Measurements from ENCODE around the gene LRMDA. TPM values are rescaled to one million over a fixed set of nuclear protein-coding genes. Genes with fewer than 3 reads are reported as not detected.

LRMDA gene
- polyA plus RNA-seq, 2 of the 4 experiments (the other 2 are of a cell fraction), result 4.6 to 5.2 TPM

DNA sequence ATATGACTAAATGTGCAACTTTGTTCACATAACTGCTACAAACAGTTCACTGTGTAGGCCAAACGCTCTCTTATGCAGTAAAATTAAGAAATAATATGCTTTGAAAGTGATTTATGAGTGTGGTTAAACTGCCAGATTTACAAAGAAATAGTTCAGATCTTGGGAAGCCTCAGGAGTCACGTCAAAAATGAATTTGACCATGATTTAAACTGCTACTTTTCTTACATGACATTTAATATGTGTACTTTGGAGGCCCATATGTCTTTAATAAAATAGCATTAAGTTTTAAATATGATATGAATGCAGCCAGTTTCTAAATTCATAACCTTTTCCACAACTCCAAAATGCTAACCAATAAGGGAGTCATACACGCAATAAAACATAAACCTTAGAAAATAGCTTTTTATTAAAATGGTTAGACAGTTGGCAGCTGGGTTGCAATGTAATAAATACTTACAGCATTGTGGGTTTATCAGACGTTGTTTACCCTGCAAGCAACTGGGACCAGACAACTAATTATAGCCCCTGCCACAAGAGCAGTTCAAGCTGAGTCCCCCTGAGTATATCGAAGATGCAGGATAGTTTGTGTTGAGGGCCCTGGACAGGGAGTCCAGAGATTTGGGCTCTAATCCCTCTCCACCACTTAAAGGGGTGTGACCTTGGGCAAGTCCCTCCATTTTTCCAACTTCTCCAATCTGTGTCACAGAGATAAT lies 640.4 kb downstream of the LRMDA start (continued):
- TF ChIP-seq MAZ (IDR thresholded peaks at IDR 0.05; ENCODE audit: borderline replicate concordance, low read depth, low read length) (no peak), FOXS1 (CRISPR knock-in tag; IDR thresholded peaks at IDR 0.05) (no peak), SREBF2 (IDR thresholded peaks at IDR 0.05) (no peak)

DNA sequence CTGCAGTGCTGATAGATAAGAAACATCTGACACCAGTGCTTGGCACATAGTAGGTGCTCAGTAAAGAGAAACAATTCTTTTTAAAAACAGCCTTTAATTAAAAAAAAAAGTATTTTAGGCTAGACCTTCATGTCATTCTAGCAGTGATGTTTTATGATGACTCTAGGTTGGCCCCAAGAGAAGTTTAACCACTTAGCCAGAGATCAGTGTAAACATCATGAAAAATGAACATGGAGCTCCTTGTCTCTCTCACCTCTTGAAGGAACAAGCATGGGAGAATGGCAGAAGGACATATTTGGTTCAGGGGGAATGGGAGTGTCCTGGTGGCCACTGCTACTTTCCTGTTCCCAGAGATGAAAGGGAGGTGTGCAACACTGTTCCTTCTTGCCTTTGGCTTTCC lies 641.0 kb downstream of the LRMDA start:
- ATAC-seq, result no peak
- Histone ChIP-seq H3K4me1 (no peaks in the 10 kb centered on the region), H3K9me3 (no peaks in the 10 kb centered on the region; the same call in 2 of the 3 replicates), H3K4me2 (no peak overlapping the region), H3K27ac (no peak overlapping the region), H3K4me3 (no peak overlapping the region)
- TF ChIP-seq JUNB (IDR thresholded peaks at IDR 0.05) (no peak), MYC (IDR thresholded peaks at IDR 0.05; ENCODE audit: borderline replicate concordance, low read length) (no peak), JUN (IDR thresholded peaks at IDR 0.05) (no peak), ZNF302 (CRISPR knock-in tag; IDR thresholded peaks at IDR 0.05) (no peak)
- TF ChIP-seq, protein P1, sequence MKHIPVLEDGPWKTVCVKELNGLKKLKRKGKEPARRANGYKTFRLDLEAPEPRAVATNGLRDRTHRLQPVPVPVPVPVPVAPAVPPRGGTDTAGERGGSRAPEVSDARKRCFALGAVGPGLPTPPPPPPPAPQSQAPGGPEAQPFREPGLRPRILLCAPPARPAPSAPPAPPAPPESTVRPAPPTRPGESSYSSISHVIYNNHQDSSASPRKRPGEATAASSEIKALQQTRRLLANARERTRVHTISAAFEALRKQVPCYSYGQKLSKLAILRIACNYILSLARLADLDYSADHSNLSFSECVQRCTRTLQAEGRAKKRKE (CRISPR knock-in tag; IDR thresholded peaks at IDR 0.05; ENCODE audit: low read depth), result no peak
- no peak for DNase-seq (ENCODE audit: low read depth in 1 of 2, low spot score in 1 of 2)
- POLR2A ChIA-PET, result no interaction called here
- CTCF ChIA-PET, result interaction anchor here (1.8 kb wide), 1 partner anchor 15 kb away, joined by 6 read pairs; no protein-coding TSS in a partner anchor
- no peak for FAIRE-seq

DNA sequence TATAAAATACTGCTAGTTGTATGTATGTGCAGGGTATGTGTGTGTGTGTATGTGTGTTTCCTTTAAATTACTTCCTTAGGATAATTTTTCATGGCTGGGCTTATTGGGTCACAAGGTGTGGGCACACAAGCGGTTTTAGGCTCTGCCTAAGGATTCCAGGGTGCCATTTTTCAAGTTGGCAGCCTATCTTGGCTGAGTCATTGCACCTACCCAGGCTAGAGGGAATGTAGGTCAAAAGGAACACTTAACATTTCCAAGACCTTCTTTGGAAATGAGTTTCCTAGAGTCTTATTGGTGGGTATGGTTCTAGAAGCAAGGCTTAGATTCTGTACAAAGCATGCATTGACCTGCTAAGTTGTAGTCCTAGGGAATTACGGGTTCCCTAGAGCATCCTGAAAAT lies 642.1 kb downstream of the LRMDA start:
- WGBS (ENCODE audit: missing lambda C conversion rate), result 51% methylated on average over 2 of the region's 2 CpGs
- no peak overlapping the region for H3K4me2 ChIP-seq
- H3K9me3 ChIP-seq, result no peaks in the 10 kb centered on the region; the same call in 2 of the 3 replicates
- TF ChIP-seq, protein P1 (CRISPR knock-in tag; IDR thresholded peaks at IDR 0.05; ENCODE audit: low read depth), result no peak
- TF ChIP-seq KDM1A (IDR thresholded peaks at IDR 0.05; ENCODE audit: low read depth), result no peak
- TF ChIP-seq RNF2 (IDR thresholded peaks at IDR 0.05; ENCODE audit: borderline replicate concordance, low read depth), result no peak
- no peak for TF ChIP-seq RCOR1 (IDR thresholded peaks at IDR 0.05; ENCODE audit: low read depth, low read length)
- no peak for TF ChIP-seq SMC3 (IDR thresholded peaks at IDR 0.05)
- TF ChIP-seq MYC (IDR thresholded peaks at IDR 0.05; ENCODE audit: borderline replicate concordance, low read length), result no peak
- TF ChIP-seq ESRRA (IDR thresholded peaks at IDR 0.05; ENCODE audit: borderline replicate concordance, low read length), result no peak
- no peak for TF ChIP-seq PHF8 (IDR thresholded peaks at IDR 0.05; ENCODE audit: borderline replicate concordance, low read depth)
- H3K27ac ChIP-seq, result no peak overlapping the region
- no peaks in the 10 kb centered on the region for H3K4me1 ChIP-seq
- ChIA-PET CTCF (no interaction called here), POLR2A (no interaction called here)
- FAIRE-seq (no peak), ATAC-seq (no peak), DNase-seq (ENCODE audit: low read depth in 1 of 2, low spot score in 1 of 2) (no peak)
- H3K4me3 ChIP-seq, result no peak overlapping the region

GRCh38 chr10:76074659-76075058 lies 643.2 kb downstream of the LRMDA start:
- ATAC-seq (no peak), FAIRE-seq (no peak), DNase-seq (ENCODE audit: low read depth in 1 of 2, low spot score in 1 of 2) (no peak)
- H3K4me2 ChIP-seq, result no peak overlapping the region
- POLR2A ChIA-PET, result no interaction called here
- TF ChIP-seq, protein P1 (CRISPR knock-in tag; IDR thresholded peaks at IDR 0.05; ENCODE audit: low read depth), result no peak
- no peak for TF ChIP-seq CHD2 (IDR thresholded peaks at IDR 0.05; ENCODE audit: low read length, partially characterized antibody)
- TF ChIP-seq MYC (IDR thresholded peaks at IDR 0.05; ENCODE audit: borderline replicate concordance, low read length), result no peak
- TF ChIP-seq RFX5 (IDR thresholded peaks at IDR 0.05), result no peak
- no peak for TF ChIP-seq TP53 (CRISPR knock-in tag; IDR thresholded peaks at IDR 0.05)
- TF ChIP-seq CHD4 (IDR thresholded peaks at IDR 0.05; ENCODE audit: borderline replicate concordance), result no peak
- TF ChIP-seq FOSB (CRISPR knock-in tag; IDR thresholded peaks at IDR 0.05), result no peak
- no peak for TF ChIP-seq MAFK (IDR thresholded peaks at IDR 0.05; ENCODE audit: partially characterized antibody)
- TF ChIP-seq ELK1 (IDR thresholded peaks at IDR 0.05; ENCODE audit: low read depth, low read length), result no peak
- TF ChIP-seq JUNB (IDR thresholded peaks at IDR 0.05), result no peak
- no peak for TF ChIP-seq MAX (IDR thresholded peaks at IDR 0.05)
- TF ChIP-seq ZFP36 (IDR thresholded peaks at IDR 0.05; ENCODE audit: borderline replicate concordance, partially characterized antibody), result no peak
- no peak for TF ChIP-seq ESRRA (IDR thresholded peaks at IDR 0.05; ENCODE audit: borderline replicate concordance, low read length)
- TF ChIP-seq GATA3 (IDR thresholded peaks at IDR 0.05; ENCODE audit: borderline replicate concordance), result no peak
- no peak for TF ChIP-seq JUN (IDR thresholded peaks at IDR 0.05)
- CTCF ChIA-PET, result no interaction called here
- no peak overlapping the region for H3K27ac ChIP-seq
- no peak overlapping the region for H3K4me3 ChIP-seq
- no peaks in the 10 kb centered on the region; the same call in 2 of the 3 replicates for H3K9me3 ChIP-seq
- H3K4me1 ChIP-seq, result no peaks in the 10 kb centered on the region
- WGBS (ENCODE audit: missing lambda C conversion rate), result 18% methylated on average over 1 of the region's 1 CpG

Measured in A549 (cell line).